ENCODE results near the gene GPR15.
"Not testable (repeated sequence)": the region's sequence is repeated elsewhere in the genome, so short reads cannot be mapped to it uniquely, and the experiment has no call there.

The GPR15 gene

GRCh38 chr3:98559769-98560168 lies 28.0 kb downstream of the GPR15 start:
- DNase-seq: not testable (repeated sequence)

- no peak for DNase-seq
Measured at GRCh38 chr3:98560911-98561310, 29.1 kb downstream of the GPR15 start.

- DNase-seq: no peak
Measured at GRCh38 chr3:98561727-98562521, 30.1 kb downstream of the GPR15 start.

GRCh38 chr3:98563661-98564281 lies 32.0 kb downstream of the GPR15 start:
- DNase-seq: no peak

GRCh38 chr3:98564282-98565005 lies 32.7 kb downstream of the GPR15 start:
- DNase-seq: no peak

GRCh38 chr3:98565237-98565643 lies 33.5 kb downstream of the GPR15 start:
- no peak for DNase-seq

- DNase-seq: no peak
Measured at GRCh38 chr3:98565843-98566242, 34.1 kb downstream of the GPR15 start.

GRCh38 chr3:98567666-98568270 lies 36.0 kb downstream of the GPR15 start:
- no peak for DNase-seq

GRCh38 chr3:98568402-98568801 lies 36.6 kb downstream of the GPR15 start:
- DNase-seq: no peak

- no peak for DNase-seq
Measured at GRCh38 chr3:98573181-98573728, 41.5 kb downstream of the GPR15 start.

- no peak for DNase-seq
Measured at GRCh38 chr3:98574132-98574531, 42.4 kb downstream of the GPR15 start.

- no peak for DNase-seq
Measured at GRCh38 chr3:98577178-98577895, 45.6 kb downstream of the GPR15 start.

- DNase-seq: no peak
Measured at GRCh38 chr3:98580401-98581386, 48.9 kb downstream of the GPR15 start.

- DNase-seq: no peak
Measured at GRCh38 chr3:98581474-98581873, 49.7 kb downstream of the GPR15 start.

GRCh38 chr3:98582042-98582441 lies 50.3 kb downstream of the GPR15 start:
- DNase-seq: no peak

- no peak for DNase-seq
Measured at GRCh38 chr3:98583766-98584165, 52.0 kb downstream of the GPR15 start.

Measured in activated CD4-positive, alpha-beta T cell treated with anti-CD3 and anti-CD28 coated beads for 1 hour (primary cell).